DND-41 (cell line): Measurements from ENCODE around the gene CHIT1.

ENCODE experiments used
- ATAC-seq: fragments of 200-7000 bp; cut with Tn5 transposase; 3 replicates; pipeline ENCODE4 v1.9.1; 2021; ENCODE audit warnings: low read depth; ENCODE audit not compliant: insufficient read depth
- DNase-seq: peaks from one replicate; pipeline ENCODE4 v3.0.0-alpha.2; 2020
- H2AFZ ChIP-seq: 2 replicates; pipeline ENCODE4 v1.6.0; 2012; ENCODE audit warnings: low read depth, low read length
- H3K27ac ChIP-seq: 2 replicates; pipeline ENCODE4 v1.5.1; 2012; ENCODE audit warnings: low read length, inconsistent platforms
- H3K27me3 ChIP-seq: fragments of 200-600 bp; sonication (generic); 2 replicates; pipeline ENCODE4 v1.6.0; 2012; ENCODE audit warnings: low read length, mild to moderate bottlenecking, inconsistent platforms; ENCODE audit not compliant: insufficient read depth, poor library complexity
- H3K36me3 ChIP-seq: 2 replicates; pipeline ENCODE4 v1.5.1; 2012; ENCODE audit warnings: low read length, inconsistent platforms; ENCODE audit not compliant: insufficient read depth
- H3K4me1 ChIP-seq: 2 replicates; pipeline ENCODE4 v1.5.1; 2012; ENCODE audit warnings: mild to moderate bottlenecking, low read length; ENCODE audit not compliant: insufficient read depth
- H3K4me2 ChIP-seq: 2 replicates; pipeline ENCODE4 v1.6.0; 2012; ENCODE audit warnings: mild to moderate bottlenecking, moderate library complexity, low read length, inconsistent platforms; ENCODE audit not compliant: insufficient read depth
- H3K4me3 ChIP-seq, 2 experiments: fragments of 200-600 bp in 1 of 2; shearing (Covaris generic) in 1 of 2; 2 replicates each; pipeline ENCODE4 v1.5.1; 2012 to 2016; ENCODE audit warnings: inconsistent platforms in 2 of 2, low read length in 2 of 2, mild to moderate bottlenecking in 2 of 2, low read depth in 1 of 2, moderate library complexity in 1 of 2
- H3K79me2 ChIP-seq: 2 replicates; pipeline ENCODE4 v1.6.0; 2012; ENCODE audit warnings: low read length, inconsistent platforms; ENCODE audit not compliant: insufficient read depth
- H3K9ac ChIP-seq: 2 replicates; pipeline ENCODE4 v1.6.0; 2012; ENCODE audit warnings: low read depth, mild to moderate bottlenecking, inconsistent platforms, low read length, moderate library complexity
- H3K9me3 ChIP-seq: 2 replicates; pipeline ENCODE4 v1.5.1; 2012; ENCODE audit warnings: low read length, moderate library complexity, mild to moderate bottlenecking, inconsistent platforms; ENCODE audit not compliant: insufficient read depth, severe bottlenecking
- H4K20me1 ChIP-seq: 2 replicates; pipeline ENCODE4 v1.6.0; 2012; ENCODE audit warnings: low read length; ENCODE audit not compliant: insufficient read depth
- CTCF ChIP-seq: IDR thresholded peaks from 2 replicates; pipeline ENCODE4 v1.5.1; 2012; ENCODE audit warnings: borderline replicate concordance, low read length, moderate library complexity, mild to moderate bottlenecking; ENCODE audit not compliant: poor library complexity, severe bottlenecking; ENCODE audit errors: extremely low read depth
- EZH2 ChIP-seq: IDR thresholded peaks from 3 replicates; pipeline ENCODE4 v1.6.1; 2012; ENCODE audit warnings: borderline replicate concordance, low read depth, mild to moderate bottlenecking, moderate library complexity, low read length, inconsistent platforms; ENCODE audit not compliant: severe bottlenecking

Gene CHIT1

DNA sequence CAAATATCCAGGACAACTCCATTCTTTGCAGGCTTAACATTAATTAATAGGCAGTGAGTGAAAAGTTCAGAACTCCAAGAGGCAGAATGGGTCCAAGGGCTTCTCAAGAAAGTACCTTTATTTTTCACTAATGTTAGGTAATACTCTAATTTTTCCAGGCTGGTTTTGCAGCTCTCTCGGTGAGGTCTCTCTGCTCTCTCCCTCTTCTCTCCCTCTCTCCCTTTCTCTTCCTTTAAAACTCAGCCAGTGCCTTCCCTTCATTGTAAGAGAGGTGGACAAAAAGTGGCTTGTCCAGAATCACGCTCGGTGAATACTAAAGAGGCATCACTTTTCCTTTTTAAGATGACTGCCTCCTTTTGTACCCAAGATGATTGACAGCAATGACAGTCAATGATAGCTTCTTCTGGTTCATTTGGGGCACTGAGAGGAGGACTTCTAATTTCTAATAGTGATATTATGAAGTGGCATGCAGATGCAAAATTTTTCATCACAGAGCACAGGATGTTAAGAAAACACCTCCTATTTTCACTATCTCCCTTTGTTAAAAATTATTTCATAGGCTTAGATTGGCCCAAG, 41.7 kb downstream of the CHIT1 start:
- Histone ChIP-seq H3K36me3 (no peaks in the 10 kb centered on the region), H3K79me2 (no peaks in the 10 kb centered on the region), H3K4me1 (no peaks in the 10 kb centered on the region), H3K4me3 (no peak overlapping the region), H3K27ac (no peak overlapping the region), H3K27me3 (peaks cover 39% of the 10 kb centered on the region), H3K4me2 (no peak overlapping the region), H2AFZ (no peak overlapping the region), H3K9ac (no peak overlapping the region), H4K20me1 (peaks cover 6% of the 10 kb centered on the region; the same call in 1 of the 2 replicates), H3K9me3 (no peaks in the 10 kb centered on the region)
- ATAC-seq: no peak
- no peak for DNase-seq
- TF ChIP-seq EZH2: no peak
- TF ChIP-seq CTCF: no peak

DNA sequence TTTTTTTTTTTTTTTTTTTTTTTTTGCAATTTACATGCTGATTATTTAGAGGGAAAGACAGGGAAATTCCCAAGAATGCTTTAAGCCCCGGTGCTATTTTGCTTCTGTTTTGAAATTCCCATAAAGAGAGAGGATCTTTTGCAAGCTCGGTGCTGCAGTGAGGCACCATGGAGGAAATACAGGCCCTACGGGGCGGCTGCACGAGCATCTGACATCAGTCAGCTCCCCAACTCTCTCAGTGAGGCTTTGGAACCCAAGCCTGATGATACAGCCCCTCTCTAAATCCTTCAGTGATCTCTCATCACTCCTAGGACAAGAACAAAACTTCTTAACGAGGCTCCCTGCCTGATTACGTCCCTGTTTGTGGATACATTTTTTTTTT, 42.2 kb downstream of the CHIT1 start:
- Histone ChIP-seq H2AFZ (no peak overlapping the region), H3K79me2 (no peaks in the 10 kb centered on the region), H3K36me3 (no peaks in the 10 kb centered on the region), H3K27ac (no peak overlapping the region), H3K4me2 (no peak overlapping the region), H3K4me3 (no peak overlapping the region), H3K4me1 (no peaks in the 10 kb centered on the region), H3K9ac (no peak overlapping the region), H3K9me3 (no peaks in the 10 kb centered on the region), H3K27me3 (peaks cover 39% of the 10 kb centered on the region), H4K20me1 (peaks cover 7% of the 10 kb centered on the region; the same call in 1 of the 2 replicates)
- DNase-seq (no peak), ATAC-seq (no peak)
- no peak for TF ChIP-seq EZH2
- TF ChIP-seq CTCF: no peak

DNA sequence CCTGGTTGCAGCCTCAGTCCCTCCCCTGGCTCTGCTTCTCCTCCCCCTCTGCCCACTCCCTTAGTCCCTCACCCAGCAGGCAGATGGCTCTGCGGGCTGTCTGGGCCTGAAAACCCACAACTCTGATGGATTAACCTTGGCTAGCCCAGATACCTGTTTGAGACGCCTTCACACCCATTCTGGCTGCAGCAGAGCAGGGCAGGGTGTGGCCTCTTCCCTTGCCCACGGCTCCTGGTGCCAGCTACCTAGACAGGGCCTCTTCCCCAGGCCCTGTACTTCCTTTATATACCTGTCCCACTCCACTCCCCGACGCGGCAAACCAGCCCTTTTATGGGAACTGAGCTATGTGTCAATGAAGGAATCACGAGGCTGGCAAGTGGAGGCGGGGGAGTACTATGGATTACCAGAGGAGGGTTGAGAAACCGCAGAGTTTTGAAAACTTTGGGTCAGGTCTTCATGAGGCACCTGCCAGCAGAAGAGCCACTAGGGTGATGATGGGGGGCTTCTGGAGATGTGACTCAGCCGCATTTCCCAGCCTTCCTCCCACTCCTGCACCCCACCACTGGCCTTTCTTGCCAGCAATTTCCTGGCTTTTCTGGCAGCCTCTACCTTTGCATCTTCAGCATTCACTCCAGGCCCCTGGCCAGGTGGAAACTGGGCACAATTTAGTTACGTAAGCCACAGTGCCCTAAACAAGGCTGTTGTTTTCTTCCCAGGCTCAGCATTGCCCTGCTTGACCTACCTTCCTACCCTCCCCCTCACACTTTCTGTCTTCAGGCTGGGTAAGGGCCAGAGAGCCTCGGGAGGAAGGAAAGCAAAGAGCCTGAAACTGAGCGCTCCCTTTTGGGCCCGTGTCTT, 42.8 kb downstream of the CHIT1 start, which contains the start of gene CHI3L1:
Gene CHI3L1, minus strand, starts transcription at position 259 of the 858 bp plus-strand sequence. Its CDS starts 81 bp downstream, at position 178.
- H3K36me3 ChIP-seq: no peaks in the 10 kb centered on the region
- H3K4me1 ChIP-seq: no peaks in the 10 kb centered on the region
- no peak for TF ChIP-seq CTCF
- TF ChIP-seq EZH2: no peak
- ATAC-seq (no peak), DNase-seq (no peak)
- H3K27me3 ChIP-seq: peaks cover 39% of the 10 kb centered on the region
- no peak within 1 kb of the TSS for H2AFZ ChIP-seq
- no peak within 1 kb of the TSS for H3K4me2 ChIP-seq
- H3K9ac ChIP-seq: no peak within 1 kb of the TSS
- no peaks in the 10 kb centered on the region for H3K9me3 ChIP-seq
- H3K4me3 ChIP-seq: no peak within 1 kb of the TSS
- H4K20me1 ChIP-seq: peaks cover 7% of the 10 kb centered on the region; the same call in 1 of the 2 replicates
- no peaks in the 10 kb centered on the region for H3K79me2 ChIP-seq
- H3K27ac ChIP-seq: no peak within 1 kb of the TSS
